ENCODE results near the gene ARNT2.

The ARNT2 gene

DNA sequence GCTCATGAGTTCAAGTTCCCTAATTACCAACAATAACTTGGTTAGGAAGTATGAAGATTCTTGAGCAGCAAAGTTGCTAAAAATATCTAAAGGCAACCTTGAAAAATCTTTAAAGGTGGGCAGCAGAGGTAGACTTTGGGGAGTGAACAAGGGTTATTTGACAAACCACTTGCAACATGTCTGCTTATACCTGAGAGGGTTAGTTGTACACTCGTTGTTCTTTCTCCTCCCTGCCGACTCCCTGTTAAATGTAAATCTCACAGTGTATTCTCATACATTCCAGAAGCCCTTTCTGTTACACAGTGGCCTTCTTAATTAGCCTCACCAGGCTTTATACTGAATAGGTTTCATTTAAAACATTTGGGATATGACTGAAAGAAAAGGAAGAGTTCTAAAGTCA is 121.7 kb downstream of the ARNT2 start:
- no peak for DNase-seq

- no peak for DNase-seq
Measured at GRCh38 chr15:80526556-80527340, 122.6 kb downstream of the ARNT2 start.

DNA sequence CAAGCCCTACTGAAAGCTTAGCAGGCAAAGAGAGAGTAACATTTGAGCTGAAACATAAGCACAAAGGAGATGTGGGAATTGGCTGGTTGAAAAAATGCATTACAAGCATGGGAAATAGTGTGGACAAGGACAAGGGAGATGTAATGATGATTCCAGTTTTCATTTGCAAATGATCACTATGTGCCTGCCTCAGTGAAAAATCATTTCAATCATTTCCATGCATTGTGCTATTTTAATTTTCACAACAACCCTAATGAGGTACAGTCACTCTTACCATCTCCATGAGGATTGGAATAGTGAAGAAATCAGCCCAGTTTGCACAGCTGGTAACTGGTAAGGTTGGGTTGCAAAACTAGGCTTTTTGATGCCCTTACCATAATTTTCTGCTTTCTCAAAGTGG is 123.2 kb downstream of the ARNT2 start:
- no peak for DNase-seq

- no peak for DNase-seq
Measured at GRCh38 chr15:80527961-80528360, 123.8 kb downstream of the ARNT2 start.

- no peak for DNase-seq
Measured at GRCh38 chr15:80530737-80531365, 126.7 kb downstream of the ARNT2 start.

DNA sequence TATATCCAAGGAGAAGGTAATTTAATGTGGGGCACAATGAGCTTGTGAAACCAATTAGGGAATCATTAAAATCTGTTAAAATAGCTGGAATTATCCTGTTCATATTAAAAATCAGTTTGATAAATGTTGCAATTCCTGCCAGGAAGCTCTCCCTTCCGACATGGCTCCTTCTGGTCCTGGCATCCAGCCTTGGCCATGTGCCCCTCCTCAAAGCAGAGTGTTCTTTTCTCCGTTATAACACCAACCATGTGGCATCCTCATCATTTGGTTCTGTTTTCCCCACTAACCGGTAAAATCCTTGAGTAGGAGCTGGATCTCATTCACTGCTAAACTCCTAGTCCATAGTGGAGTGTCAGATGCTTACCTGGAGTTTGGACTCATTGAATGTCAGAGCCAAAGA is 127.2 kb downstream of the ARNT2 start:
- no peak for DNase-seq

GRCh38 chr15:80531796-80532195 is 127.6 kb downstream of the ARNT2 start:
- DNase-seq: no peak

DNA sequence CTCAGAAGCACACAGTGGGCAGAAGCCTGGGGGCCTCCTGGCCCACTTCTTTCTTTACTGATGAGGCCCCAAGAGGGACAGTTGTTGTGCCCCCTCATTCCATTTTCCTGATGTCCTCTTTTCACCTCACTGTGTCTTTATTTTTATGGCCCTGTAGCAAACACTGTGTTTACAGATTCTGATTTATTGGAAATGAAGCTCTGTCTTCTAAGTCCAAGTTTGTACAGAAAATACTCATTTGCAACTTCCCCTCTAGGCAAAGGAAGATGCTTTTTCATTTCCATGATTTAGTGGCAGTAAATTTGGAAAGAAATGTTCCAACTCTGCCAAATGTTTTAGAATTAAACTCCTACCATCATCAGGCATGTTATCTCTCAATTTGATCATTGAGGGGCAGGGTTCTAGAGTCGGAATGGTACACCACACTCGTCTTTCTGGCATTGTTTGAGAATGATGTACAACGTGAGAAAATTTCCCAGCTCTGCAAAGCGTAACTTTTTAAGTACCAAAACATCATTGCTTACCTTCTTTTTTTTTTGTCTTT is 129.7 kb downstream of the ARNT2 start:
- no peak for DNase-seq

GRCh38 chr15:80536231-80536630 is 132.0 kb downstream of the ARNT2 start:
- peak; percentile 53 for DNase-seq

DNA sequence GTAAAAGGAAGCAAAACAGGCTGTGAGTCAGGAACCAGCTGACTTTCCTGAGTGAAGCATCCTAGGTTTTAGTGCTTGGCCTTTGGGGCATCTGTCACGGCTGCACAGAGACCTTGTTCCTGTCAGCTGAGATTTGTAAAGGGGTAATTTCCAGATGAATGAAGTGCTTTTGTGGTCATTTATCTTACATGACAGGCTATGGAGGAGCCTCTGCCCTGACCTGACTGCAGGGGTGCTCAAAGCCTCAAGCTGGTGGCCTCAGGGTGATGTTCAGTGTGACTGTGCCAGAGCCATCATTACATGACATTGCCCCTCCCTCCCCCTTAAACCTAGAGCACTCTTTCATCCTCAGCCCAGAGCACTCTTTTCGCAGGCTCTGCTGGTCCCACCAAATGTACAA is 132.5 kb downstream of the ARNT2 start:
- DNase-seq: no peak

- no peak for DNase-seq
Measured at GRCh38 chr15:80545078-80545477, 140.9 kb downstream of the ARNT2 start.

DNA sequence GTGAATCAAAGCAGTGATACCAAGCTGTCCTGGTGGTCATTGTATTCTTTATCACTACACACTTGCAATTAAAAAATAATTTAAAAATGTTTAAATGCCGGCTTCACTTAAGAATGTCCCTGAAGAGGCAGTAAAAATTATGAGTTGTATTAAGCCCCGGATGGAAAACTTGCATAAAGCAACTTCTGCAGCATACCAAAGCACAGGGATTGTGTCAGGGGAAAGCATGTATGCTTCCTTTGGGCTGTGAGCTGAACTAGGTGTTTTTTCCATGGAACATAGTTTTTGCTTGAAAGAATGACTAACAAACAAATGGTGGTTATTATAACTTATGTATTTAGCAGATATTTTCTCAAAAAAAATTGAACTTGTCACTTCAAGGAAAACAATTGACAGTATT is 143.1 kb downstream of the ARNT2 start:
- no peak for DNase-seq

GRCh38 chr15:80549191-80549590 is 145.0 kb downstream of the ARNT2 start:
- no peak for DNase-seq

DNA sequence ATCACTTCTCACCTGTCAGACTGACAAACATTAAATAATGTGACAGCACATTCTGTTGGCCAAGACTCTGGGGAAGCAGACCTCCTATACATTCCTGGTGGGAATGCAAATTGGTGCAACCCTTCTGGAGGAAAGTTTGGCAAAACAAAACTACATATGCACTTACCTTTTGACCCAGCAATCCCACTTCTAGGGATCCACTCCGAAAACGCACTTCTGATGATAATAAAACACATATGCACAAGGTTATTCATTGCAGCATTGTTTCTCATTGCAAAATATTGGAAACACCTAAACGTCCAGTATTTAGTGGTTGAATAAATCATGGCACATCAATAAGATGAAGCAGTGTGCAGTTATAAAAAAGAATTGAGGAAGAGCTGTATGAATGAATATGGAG is 145.5 kb downstream of the ARNT2 start:
- no peak for DNase-seq

DNA sequence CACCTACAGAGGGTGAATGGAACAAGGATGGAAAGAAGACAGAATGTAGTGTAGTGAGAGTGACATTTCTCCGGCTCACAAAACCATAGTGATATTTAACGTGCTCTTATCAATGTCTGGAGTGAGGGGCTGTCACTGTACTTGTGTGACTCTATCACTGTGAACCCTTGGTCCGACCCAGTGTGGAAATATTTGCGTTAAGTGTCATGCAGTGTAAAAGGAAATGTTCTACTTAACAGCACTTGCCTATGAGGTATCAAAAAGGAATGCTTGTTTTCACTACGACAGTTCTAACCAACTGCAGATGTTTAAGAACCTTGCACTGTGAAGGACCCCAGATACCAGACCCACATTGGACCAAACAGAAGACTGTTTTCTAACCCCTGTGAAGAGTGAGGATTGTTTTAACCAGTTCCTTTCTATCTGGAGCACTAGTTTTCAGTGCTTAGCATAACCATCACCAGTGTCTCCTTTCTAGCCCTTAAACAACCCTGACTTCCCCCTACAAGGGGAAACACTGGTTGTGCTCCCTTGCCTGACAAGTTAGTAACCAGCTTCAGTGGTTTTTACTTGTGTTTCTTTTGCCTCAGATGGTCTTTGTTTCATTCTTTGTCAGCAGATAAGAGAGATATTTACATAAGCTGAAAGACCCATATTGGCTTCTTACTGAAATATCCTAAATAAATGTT is 146.2 kb downstream of the ARNT2 start:
- DNase-seq: no peak

GRCh38 chr15:80550908-80551260 is 146.7 kb downstream of the ARNT2 start:
- no peak for DNase-seq

DNA sequence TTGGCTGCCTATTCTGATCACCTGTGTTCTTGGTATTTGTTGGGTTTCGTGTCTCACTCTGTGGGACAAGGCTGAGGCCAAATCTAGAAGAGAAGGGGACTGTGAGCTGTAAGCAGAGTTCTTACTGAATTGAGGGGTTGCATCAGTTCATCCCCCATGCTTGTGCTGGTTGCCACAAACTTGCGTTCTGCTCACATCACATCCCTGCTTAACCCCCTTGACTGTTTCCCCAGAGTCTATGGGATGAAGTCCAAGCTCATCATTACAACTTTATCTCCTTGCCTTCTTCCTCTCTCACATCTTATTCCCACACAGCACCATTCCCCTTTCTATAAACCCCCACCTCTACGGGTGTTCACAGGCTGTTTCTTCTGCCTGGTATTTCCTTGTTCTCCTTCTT is 147.2 kb downstream of the ARNT2 start:
- DNase-seq: no peak

DNA sequence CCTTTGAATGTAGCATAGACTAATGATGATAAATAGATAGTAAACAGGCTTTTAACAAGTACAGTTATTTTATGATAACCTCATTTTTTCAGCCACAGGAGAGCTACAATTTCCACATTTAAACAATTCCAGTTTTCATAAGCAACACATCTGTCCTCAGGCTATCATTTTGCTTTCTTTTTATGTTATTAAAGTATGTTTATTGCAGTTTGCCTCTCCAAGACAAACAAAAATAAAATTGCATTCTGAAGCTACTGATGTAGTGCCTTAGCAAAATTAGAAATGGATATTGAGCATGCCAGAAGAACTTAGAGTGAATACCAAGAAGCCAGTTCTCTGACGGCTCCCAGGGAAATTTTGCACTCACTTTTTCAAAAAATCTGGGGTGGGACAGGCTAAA is 150.4 kb downstream of the ARNT2 start:
- no peak for DNase-seq

DNA sequence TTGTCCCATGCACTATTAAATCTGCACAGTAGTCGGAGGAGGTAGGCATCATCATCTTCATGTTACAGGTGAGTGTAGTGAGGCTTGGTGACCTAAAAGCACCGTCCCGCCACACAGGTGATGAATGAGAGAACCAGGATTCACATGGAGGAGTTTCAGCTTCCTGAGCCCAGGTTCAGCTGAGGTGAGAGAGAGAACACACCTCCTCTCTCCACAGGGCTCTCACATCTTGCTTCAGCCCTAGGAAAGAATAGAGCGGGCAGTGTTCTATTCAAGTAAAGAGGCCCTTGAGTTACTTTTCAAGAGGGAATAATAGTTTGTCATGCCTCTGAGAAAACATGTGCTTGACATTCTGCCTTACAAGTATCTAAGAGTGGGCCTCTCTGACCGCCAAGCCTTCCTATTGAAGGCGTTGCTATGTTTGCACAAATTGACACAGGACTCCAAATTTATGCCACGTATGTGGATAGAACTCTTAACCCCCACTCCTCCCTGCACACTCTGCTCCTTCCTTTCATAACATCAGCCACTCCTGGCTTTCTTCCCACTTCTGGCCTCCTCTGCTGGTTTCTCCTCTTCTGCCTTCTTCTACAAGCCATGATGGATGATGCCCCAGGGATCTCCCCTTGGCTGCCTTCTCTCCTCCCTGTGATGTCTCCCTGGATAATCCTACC is 152.6 kb downstream of the ARNT2 start:
- peak; percentile 56 for DNase-seq

DNA sequence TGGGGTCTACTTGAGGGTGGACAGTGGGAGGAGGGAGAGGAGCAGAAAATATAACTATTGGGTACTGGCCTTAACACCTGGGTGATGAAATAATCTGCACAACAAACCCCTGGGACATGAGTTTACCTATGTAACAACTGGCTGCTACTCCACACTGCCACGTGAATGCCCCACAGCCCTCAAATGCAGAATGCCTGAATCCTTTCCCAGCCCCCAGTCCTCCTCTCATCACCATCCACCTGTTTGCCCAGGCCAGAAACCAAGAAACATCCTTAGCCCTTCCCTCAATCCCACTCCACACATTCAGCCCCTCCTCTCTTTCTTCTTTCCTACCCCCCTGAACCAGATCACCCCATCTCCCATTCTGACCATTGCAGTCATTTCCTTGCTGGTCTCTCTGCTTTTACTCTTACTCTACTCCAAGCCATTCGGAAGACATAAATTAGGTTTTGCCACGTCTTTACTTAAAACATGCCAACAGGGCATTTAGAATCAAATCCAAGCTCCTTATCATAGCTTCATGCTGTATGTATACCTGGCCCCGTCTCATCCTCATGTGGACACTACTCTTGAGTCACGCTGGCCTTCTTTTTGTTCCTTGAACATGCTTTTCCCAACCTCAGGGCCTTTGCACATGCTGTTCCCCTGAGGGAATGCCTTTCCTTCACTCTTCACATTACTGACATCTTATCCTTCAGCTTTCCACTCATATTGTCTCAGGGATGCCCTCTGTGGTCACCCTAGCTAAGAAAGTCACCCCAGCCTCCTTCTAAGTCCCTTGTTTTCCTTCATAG is 153.5 kb downstream of the ARNT2 start:
- DNase-seq: no peak

DNA sequence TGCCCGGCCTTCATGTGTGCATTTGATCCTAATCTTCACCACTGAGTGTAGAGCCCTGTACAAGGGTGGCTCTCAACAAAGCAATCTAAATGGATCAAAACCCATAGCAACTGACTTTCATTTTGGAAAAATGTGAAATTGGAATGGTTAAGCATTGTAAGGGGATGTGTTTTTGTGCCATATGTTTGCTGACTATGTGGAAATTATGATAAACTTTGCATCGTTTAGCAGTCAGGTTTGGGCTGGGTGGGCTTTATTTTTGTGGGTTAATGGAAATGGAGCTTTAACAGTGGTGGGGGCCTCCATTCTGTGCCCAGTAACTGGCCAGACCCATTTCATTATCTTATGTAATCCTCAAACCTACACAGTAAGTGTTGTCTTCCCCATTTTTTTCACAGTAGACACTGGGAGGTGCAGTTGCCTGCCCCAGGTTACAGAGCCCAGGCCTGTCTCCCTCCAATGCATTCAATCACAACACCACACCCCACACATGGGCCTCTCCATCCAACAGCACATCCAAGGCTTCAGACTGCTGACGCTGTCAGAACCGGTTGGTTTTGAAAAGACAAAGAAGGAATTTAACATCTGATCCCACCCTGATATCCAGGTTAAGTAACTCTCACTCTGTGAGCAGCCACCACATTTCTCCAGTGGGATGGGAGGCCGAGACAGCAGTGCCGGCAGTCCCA is 154.6 kb downstream of the ARNT2 start:
- no peak for DNase-seq

GRCh38 chr15:80559320-80559693 is 155.1 kb downstream of the ARNT2 start:
- no peak for DNase-seq
